Measurements from ENCODE around the gene PSG7. TPM values are rescaled to one million over a fixed set of nuclear protein-coding genes. Genes with fewer than 3 reads are reported as not detected.
"Not testable (repeated sequence)": the region's sequence is repeated elsewhere in the genome, so short reads cannot be mapped to it uniquely, and the experiment has no call there.

The PSG7 gene
- total RNA-seq, 1 donor from 2014 or later, result not detected

DNA sequence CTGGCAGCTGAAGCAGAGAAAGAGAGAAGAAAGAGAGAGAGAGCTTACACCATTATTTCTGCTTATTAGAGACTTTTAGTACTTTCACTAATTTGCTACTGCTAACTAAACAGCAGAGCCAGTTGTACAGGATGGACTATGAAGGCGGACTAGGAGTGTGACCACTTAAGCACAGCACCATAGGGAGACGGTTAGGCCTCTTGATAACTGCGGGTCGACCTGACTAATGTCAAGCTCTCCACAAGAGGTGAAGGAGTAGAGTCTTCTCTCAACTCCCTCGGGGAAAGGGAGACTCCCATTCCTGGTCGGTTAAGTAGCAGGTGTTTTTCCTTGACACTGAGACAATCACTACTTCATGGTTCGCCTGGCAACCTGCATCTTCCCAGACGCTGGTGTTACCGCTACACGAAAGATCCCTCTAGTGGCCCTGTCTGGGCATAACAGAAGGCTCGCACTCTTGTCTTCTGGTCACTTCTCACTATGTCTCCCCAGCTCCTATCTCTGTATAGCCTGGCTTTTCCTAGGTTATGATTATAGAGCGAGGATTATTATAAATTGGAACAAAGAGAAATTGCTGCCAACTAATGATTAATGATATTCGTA is 5.3 kb upstream of the PSG7 start:
- Histone ChIP-seq H3K36me3 (ENCODE audit: control insufficient read depth, insufficient read depth, low read length) (no peaks in the 10 kb centered on the region), H3K27me3 (ENCODE audit: control insufficient read depth, insufficient read depth, low read length) (no peaks in the 10 kb centered on the region), H3K4me3 (ENCODE audit: low read depth, low read length) (no peak overlapping the region)
- DNase-seq (ENCODE audit: low read depth) (peak; percentile 37), FAIRE-seq (no peak)
- TF ChIP-seq, protein P1, sequence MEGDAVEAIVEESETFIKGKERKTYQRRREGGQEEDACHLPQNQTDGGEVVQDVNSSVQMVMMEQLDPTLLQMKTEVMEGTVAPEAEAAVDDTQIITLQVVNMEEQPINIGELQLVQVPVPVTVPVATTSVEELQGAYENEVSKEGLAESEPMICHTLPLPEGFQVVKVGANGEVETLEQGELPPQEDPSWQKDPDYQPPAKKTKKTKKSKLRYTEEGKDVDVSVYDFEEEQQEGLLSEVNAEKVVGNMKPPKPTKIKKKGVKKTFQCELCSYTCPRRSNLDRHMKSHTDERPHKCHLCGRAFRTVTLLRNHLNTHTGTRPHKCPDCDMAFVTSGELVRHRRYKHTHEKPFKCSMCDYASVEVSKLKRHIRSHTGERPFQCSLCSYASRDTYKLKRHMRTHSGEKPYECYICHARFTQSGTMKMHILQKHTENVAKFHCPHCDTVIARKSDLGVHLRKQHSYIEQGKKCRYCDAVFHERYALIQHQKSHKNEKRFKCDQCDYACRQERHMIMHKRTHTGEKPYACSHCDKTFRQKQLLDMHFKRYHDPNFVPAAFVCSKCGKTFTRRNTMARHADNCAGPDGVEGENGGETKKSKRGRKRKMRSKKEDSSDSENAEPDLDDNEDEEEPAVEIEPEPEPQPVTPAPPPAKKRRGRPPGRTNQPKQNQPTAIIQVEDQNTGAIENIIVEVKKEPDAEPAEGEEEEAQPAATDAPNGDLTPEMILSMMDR (IDR thresholded peaks at IDR 0.05; ENCODE audit: insufficient read depth, low read length, severe bottlenecking), result peak; percentile 66

GRCh38 chr19:42934726-42935125 is 2.3 kb downstream of the PSG7 start:
- H3K4me3 ChIP-seq (ENCODE audit: low read depth, low read length); H3K27me3 ChIP-seq (ENCODE audit: control insufficient read depth, insufficient read depth, low read length); H3K36me3 ChIP-seq (ENCODE audit: control insufficient read depth, insufficient read depth, low read length); DNase-seq (ENCODE audit: low read depth): not testable (repeated sequence)
- FAIRE-seq, result peak; percentile 66

GRCh38 chr19:42934183-42934582 is 2.8 kb downstream of the PSG7 start:
- not testable (repeated sequence) for H3K4me3 ChIP-seq (ENCODE audit: low read depth, low read length); H3K36me3 ChIP-seq (ENCODE audit: control insufficient read depth, insufficient read depth, low read length); H3K27me3 ChIP-seq (ENCODE audit: control insufficient read depth, insufficient read depth, low read length); FAIRE-seq
- DNase-seq (ENCODE audit: low read depth), result peak; percentile 64

DNA sequence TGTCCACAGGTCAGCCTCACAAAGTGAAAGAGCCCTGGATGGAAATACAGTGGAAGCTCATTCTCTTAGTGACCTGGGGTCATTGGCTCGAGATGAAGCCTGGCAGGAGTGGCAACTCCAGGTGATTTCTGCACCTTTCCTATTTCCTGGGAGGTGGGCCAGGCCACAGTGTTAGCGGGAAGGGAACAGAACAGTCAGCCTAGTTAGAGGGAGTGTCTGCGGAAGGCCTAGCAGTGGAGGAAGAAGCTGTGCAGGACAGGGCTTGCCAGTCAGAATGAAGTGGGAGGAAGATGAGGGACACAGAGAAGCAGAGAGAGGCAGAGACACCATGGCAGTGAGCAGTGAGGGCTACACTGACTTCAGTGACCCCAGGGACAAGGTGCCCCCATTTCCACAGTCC is 3.6 kb downstream of the PSG7 start:
- not testable (repeated sequence) for H3K4me3 ChIP-seq (ENCODE audit: low read depth, low read length); FAIRE-seq; H3K27me3 ChIP-seq (ENCODE audit: control insufficient read depth, insufficient read depth, low read length); H3K36me3 ChIP-seq (ENCODE audit: control insufficient read depth, insufficient read depth, low read length)
- peak; percentile 53 for DNase-seq (ENCODE audit: low read depth)

- H3K27me3 ChIP-seq (ENCODE audit: control insufficient read depth, insufficient read depth, low read length); FAIRE-seq; H3K36me3 ChIP-seq (ENCODE audit: control insufficient read depth, insufficient read depth, low read length); H3K4me3 ChIP-seq (ENCODE audit: low read depth, low read length): not testable (repeated sequence)
- peak; percentile 87 for DNase-seq (ENCODE audit: low read depth)
Observed at GRCh38 chr19:42932485-42933101, 4.4 kb downstream of the PSG7 start.

DNA sequence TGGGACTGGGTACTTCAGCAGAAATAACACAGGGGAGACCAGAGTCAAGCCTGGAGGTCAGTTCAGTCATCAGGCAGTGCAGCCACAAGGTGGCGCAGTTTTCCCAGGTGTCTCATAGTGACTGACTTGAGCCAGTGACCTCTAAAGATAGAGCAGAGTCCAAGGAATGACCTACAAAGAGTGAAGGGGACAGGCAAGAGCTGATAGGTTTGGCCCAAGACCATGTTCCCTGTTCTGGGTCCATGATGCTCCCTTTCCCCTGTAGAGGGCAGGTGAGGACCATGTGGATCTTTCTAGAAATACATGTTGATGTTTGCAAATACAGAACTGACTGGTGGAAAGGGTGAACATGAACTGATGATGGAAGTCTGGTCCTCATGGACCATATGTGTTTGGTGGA is 6.8 kb downstream of the PSG7 start:
- not testable (repeated sequence) for H3K4me3 ChIP-seq (ENCODE audit: low read depth, low read length); H3K36me3 ChIP-seq (ENCODE audit: control insufficient read depth, insufficient read depth, low read length); FAIRE-seq; H3K27me3 ChIP-seq (ENCODE audit: control insufficient read depth, insufficient read depth, low read length)
- DNase-seq (ENCODE audit: low read depth), result peak; percentile 43
- TF ChIP-seq, protein P1 (IDR thresholded peaks at IDR 0.05; ENCODE audit: insufficient read depth, low read length, severe bottlenecking), result peak; percentile 42

DNA sequence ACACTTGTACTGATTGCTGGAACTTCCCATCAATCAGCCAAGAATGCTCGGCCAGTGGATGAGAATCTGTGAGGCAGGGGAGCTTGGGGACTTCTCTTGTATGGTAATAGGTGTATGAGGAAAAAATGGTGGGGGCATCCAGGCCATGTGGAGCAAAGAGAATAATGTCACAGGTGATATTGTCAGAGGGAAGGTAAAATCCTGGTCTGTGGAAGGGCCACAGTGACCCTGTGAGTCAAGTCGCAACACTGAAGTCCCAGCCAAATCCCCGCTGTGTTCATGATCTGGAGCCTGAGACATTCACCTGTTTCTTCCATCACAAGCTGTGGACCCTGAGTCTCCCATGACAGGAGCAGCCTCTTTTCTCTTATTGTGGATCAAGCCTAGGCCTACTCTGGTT is 8.1 kb downstream of the PSG7 start:
- Histone ChIP-seq H3K36me3 (ENCODE audit: control insufficient read depth, insufficient read depth, low read length) (no peaks in the 10 kb centered on the region), H3K4me3 (ENCODE audit: low read depth, low read length) (no peak overlapping the region), H3K27me3 (ENCODE audit: control insufficient read depth, insufficient read depth, low read length) (no peaks in the 10 kb centered on the region)
- TF ChIP-seq, protein P1 (IDR thresholded peaks at IDR 0.05; ENCODE audit: insufficient read depth, low read length, severe bottlenecking), result no peak
- FAIRE-seq (no peak), DNase-seq (ENCODE audit: low read depth) (no peak)

GRCh38 chr19:42926781-42927180 is 10.2 kb downstream of the PSG7 start:
- DNase-seq (ENCODE audit: low read depth) (no peak), FAIRE-seq (no peak)
- no peak overlapping the region for H3K4me3 ChIP-seq (ENCODE audit: low read depth, low read length)

More at GRCh38 chr19:42926781-42927180, 10.2 kb downstream of the PSG7 start:
- Histone ChIP-seq H3K27me3 (ENCODE audit: control insufficient read depth, insufficient read depth, low read length) (no peaks in the 10 kb centered on the region), H3K36me3 (ENCODE audit: control insufficient read depth, insufficient read depth, low read length) (no peaks in the 10 kb centered on the region)
- TF ChIP-seq, protein P1 (IDR thresholded peaks at IDR 0.05; ENCODE audit: insufficient read depth, low read length, severe bottlenecking), result no peak

Measured in bronchial epithelial cell (primary cell).